ENCODE results near the gene NUP155. TPM values are rescaled to one million over a fixed set of nuclear protein-coding genes. Genes with fewer than 3 reads are reported as not detected.

The NUP155 gene
- total and polyA plus RNA-seq, 2 experiments from 2014 or later, result 24.3 to 94.6 TPM

GRCh38 chr5:37275511-37275910, 95.4 kb downstream of the NUP155 start:
- no peak overlapping the region for H3K27ac ChIP-seq (ENCODE audit: low read depth)
- Mint-ChIP-seq H3K36me3 (ENCODE audit: low read depth) (peaks cover 9% of the 10 kb centered on the region; the same call in 2 of the 3 replicates), H3K27me3 (ENCODE audit: insufficient read depth, low read depth, poor library complexity) (peaks cover 6% of the 10 kb centered on the region), H3K27ac (no peak overlapping the region), H3K4me3 (no peak overlapping the region), H3K4me1 (no peaks in the 10 kb centered on the region), H3K9me3 (peaks cover 37% of the 10 kb centered on the region)
- H3K4me2 ChIP-seq, result no peak overlapping the region
- no peaks in the 10 kb centered on the region for H3K4me1 ChIP-seq (ENCODE audit: insufficient read depth)
- no peaks in the 10 kb centered on the region for H3K27me3 ChIP-seq (ENCODE audit: insufficient read depth)
- no peak for ATAC-seq
- H4K20me1 ChIP-seq (replicated peaks; ENCODE audit: insufficient read depth), result no peaks in the 10 kb centered on the region
- H3K36me3 ChIP-seq (ENCODE audit: insufficient read depth), result no peaks in the 10 kb centered on the region; the same call in 1 of the 2 replicates
- H3K79me2 ChIP-seq (replicated peaks; ENCODE audit: insufficient read depth), result no peaks in the 10 kb centered on the region
- TF ChIP-seq EZH2phosphoT487 (IDR thresholded peaks at IDR 0.05; ENCODE audit: unreplicated experiment) (no peak), NANOG (IDR thresholded peaks at IDR 0.05; ENCODE audit: borderline replicate concordance) (no peak), CTCF (conservative IDR thresholded peaks at IDR 0.05; ENCODE audit: low read depth in 2 of 2) (no peak), POLR2AphosphoS5 (IDR thresholded peaks at IDR 0.05; ENCODE audit: low read depth) (no peak), CREB1 (CRISPR knock-in tag; IDR thresholded peaks at IDR 0.05; ENCODE audit: low read depth) (no peak), EZH2 (IDR thresholded peaks at IDR 0.05; ENCODE audit: low read depth, unreplicated experiment) (no peak), ZNF462 (CRISPR knock-in tag; IDR thresholded peaks at IDR 0.05) (no peak), REST (IDR thresholded peaks at IDR 0.05; ENCODE audit: unreplicated experiment) (no peak), ETS1 (IDR thresholded peaks at IDR 0.05) (no peak), ZNF331 (CRISPR knock-in tag; IDR thresholded peaks at IDR 0.05; ENCODE audit: low read depth) (no peak), ZNF114 (CRISPR knock-in tag; IDR thresholded peaks at IDR 0.05) (no peak), JUNB (IDR thresholded peaks at IDR 0.05; ENCODE audit: unreplicated experiment) (no peak), STAT1 (IDR thresholded peaks at IDR 0.05; ENCODE audit: unreplicated experiment) (no peak)
- no peak overlapping the region for H3K4me3 ChIP-seq
- H3F3A ChIP-seq (replicated peaks; ENCODE audit: low read depth), result no peaks in the 10 kb centered on the region
- no peak for DNase-seq (ENCODE audit: low spot score)
- H2AFZ ChIP-seq, result no peak overlapping the region
- 0 out of 2 replicates have a peak, but pooled peaks cover 4% of the 10 kb centered on the region for H3K9me2 ChIP-seq (ENCODE audit: insufficient read depth)

Data from GM23338 (cell line).